GM12878 (cell line): Measurements from ENCODE around the gene ALG6. TPM values are rescaled to one million over a fixed set of nuclear protein-coding genes. Genes with fewer than 3 reads are reported as not detected.
"Not testable (repeated sequence)": the region's sequence is repeated elsewhere in the genome, so short reads cannot be mapped to it uniquely, and the experiment has no call there.

Experiments
- ATAC-seq: fragments of 200-7000 bp; cut with Tn5 transposase; 3 replicates; pipeline ENCODE4 v1.9.1; 2020; ENCODE audit warnings: mild to moderate bottlenecking, moderate library complexity
- BruUV-seq: library from RNA; stranded (reverse); fragments of 400-500 nt; replicated peaks from 2 replicates; lab custom pipeline; 2021; lab: Mats Ljungman, UMichigan
- CTCF ChIA-PET: fragments of 300-600 bp; sonication (Branson Sonifier 250); formaldehyde crosslinking; extraction: SDS; loops from one replicate; lab custom pipeline; 2021; ENCODE audit warnings: inconsistent platforms; lab: Yijun Ruan, JAX
- POLR2A ChIA-PET: fragments of 350-600 bp; formaldehyde crosslinking; extraction: SDS; loops from one replicate; lab custom pipeline; 2021; ENCODE audit warnings: inconsistent platforms; lab: Charles Lee
- RAD21 ChIA-PET: fragments of 300-600 bp; sonication (Branson Sonifier 250); formaldehyde crosslinking; loops from one replicate; lab custom pipeline; 2023; ENCODE audit warnings: antibody characterized with exemption; ENCODE audit not compliant: unreplicated experiment; lab: Charles Lee
- SMC1A ChIA-PET: fragments of 300-600 bp; sonication (Branson Sonifier 250); formaldehyde crosslinking; loops from one replicate; lab custom pipeline; 2023; ENCODE audit not compliant: unreplicated experiment, uncharacterized antibody; lab: Charles Lee
- DNase-seq: peaks from one replicate; pipeline ENCODE4 v3.0.0-alpha.2; 2011; ENCODE audit warnings: low read depth, low spot score
- FAIRE-seq: peaks from 3 replicates; lab custom pipeline; 2011; peaks lifted over from hg19 to GRCh38; lab: Jason Lieb, UNC
- H2AFZ ChIP-seq: 2 replicates; pipeline ENCODE4 v1.6.0; 2011; ENCODE audit warnings: low read depth, low read length, control low read depth; ENCODE audit not compliant: control insufficient read depth
- H3K27ac ChIP-seq: 2 replicates; pipeline ENCODE4 v1.5.1; 2011; ENCODE audit warnings: control low read depth; ENCODE audit not compliant: control insufficient read depth, insufficient read depth
- H3K27me3 ChIP-seq, 2 experiments: replicated peaks in 1 of 2; 2 replicates each; pipeline versions ENCODE4 v1.6.0 to v1.6.1; 2011; ENCODE audit warnings: low read length in 1 of 2; ENCODE audit not compliant: control insufficient read depth in 2 of 2, insufficient read depth in 2 of 2
- H3K36me3 ChIP-seq, 2 experiments: 2 replicates each; pipeline ENCODE4 v1.5.1; 2011; ENCODE audit warnings: low read length in 1 of 2; ENCODE audit not compliant: control insufficient read depth in 2 of 2, insufficient read depth in 2 of 2
- H3K4me1 ChIP-seq: 2 replicates; pipeline ENCODE4 v1.6.1; 2011; ENCODE audit warnings: mild to moderate bottlenecking, low read length, moderate library complexity, mixed read lengths; ENCODE audit not compliant: control insufficient read depth, insufficient read depth
- H3K4me2 ChIP-seq: 2 replicates; pipeline ENCODE4 v1.6.0; 2011; ENCODE audit warnings: control low read depth; ENCODE audit not compliant: control insufficient read depth, insufficient read depth
- H3K4me3 ChIP-seq: fragments of 200-600 bp; sonication (generic); 2 replicates; pipeline ENCODE4 v1.5.1; 2016
- H3K79me2 ChIP-seq: 2 replicates; pipeline ENCODE4 v1.6.0; 2011; ENCODE audit warnings: low read length; ENCODE audit not compliant: control insufficient read depth, insufficient read depth
- H3K9ac ChIP-seq: 2 replicates; pipeline ENCODE4 v1.8.0; 2011; ENCODE audit warnings: low read length, control low read depth, mixed read lengths; ENCODE audit not compliant: control insufficient read depth, insufficient read depth
- H3K9me3 ChIP-seq: replicated peaks from 3 replicates; pipeline ENCODE4 v1.5.1; 2011; ENCODE audit warnings: mild to moderate bottlenecking, low read length; ENCODE audit not compliant: control insufficient read depth, insufficient read depth
- H4K20me1 ChIP-seq: 2 replicates; pipeline ENCODE4 v1.6.0; 2011; ENCODE audit not compliant: control insufficient read depth, insufficient read depth
- BCL11A ChIP-seq: IDR thresholded peaks from 2 replicates; pipeline ENCODE4 v1.6.1; 2011; ENCODE audit warnings: low read depth, low read length
- BHLHE40 ChIP-seq, 2 experiments: fragments of 450-650 bp in 1 of 2; IDR thresholded peaks; 2 replicates each; pipeline ENCODE4 v1.6.1; 2011 to 2017; ENCODE audit warnings: low read depth in 2 of 2, borderline replicate concordance in 1 of 2, improper control_type of control experiment in 1 of 2, low read length in 1 of 2, mild to moderate bottlenecking in 1 of 2
- CREM ChIP-seq: IDR thresholded peaks from 2 replicates; pipeline ENCODE4 v1.6.1; 2014; ENCODE audit warnings: antibody characterized with exemption, low read depth
- ELK1 ChIP-seq: IDR thresholded peaks from 2 replicates; pipeline ENCODE4 v1.6.1; 2012; ENCODE audit warnings: low read depth, low read length, improper control_type of control experiment
- HDGF ChIP-seq: fragments of 450-650 bp; IDR thresholded peaks from 2 replicates; pipeline ENCODE4 v1.6.1; 2016; ENCODE audit warnings: antibody characterized with exemption
- IKZF1 ChIP-seq: fragments of 450-650 bp; conservative IDR thresholded peaks from 2 replicates; pipeline ENCODE4 v1.6.1; 2017; ENCODE audit warnings: antibody characterized with exemption, mild to moderate bottlenecking
- MEF2B ChIP-seq: fragments of 450-650 bp; IDR thresholded peaks from 2 replicates; pipeline ENCODE4 v1.6.1; 2018; ENCODE audit warnings: mild to moderate bottlenecking, moderate library complexity; ENCODE audit not compliant: partially characterized antibody, poor library complexity, severe bottlenecking
- MYB ChIP-seq: fragments of 150-350 bp; IDR thresholded peaks from 2 replicates; pipeline ENCODE4 v1.6.1; 2014; ENCODE audit warnings: mild to moderate bottlenecking, low read depth, low read length, borderline replicate concordance
- NFYB ChIP-seq: IDR thresholded peaks from 2 replicates; pipeline ENCODE4 v1.6.1; 2011; ENCODE audit warnings: low read depth, mild to moderate bottlenecking, low read length, improper control_type of control experiment, moderate library complexity; ENCODE audit not compliant: insufficient read depth
- RAD21 ChIP-seq: IDR thresholded peaks from 2 replicates; pipeline ENCODE4 v1.6.1; 2011; ENCODE audit warnings: mild to moderate bottlenecking, low read depth, low read length, moderate library complexity; ENCODE audit not compliant: insufficient read depth
- SIN3A ChIP-seq: IDR thresholded peaks from 2 replicates; pipeline ENCODE4 v1.6.1; 2012; ENCODE audit warnings: low read depth, low read length, improper control_type of control experiment
- SPI1 ChIP-seq: IDR thresholded peaks from 2 replicates; pipeline ENCODE4 v1.6.1; 2011; ENCODE audit warnings: low read depth, mild to moderate bottlenecking, low read length, moderate library complexity, borderline replicate concordance; ENCODE audit not compliant: insufficient read depth
- SUPT20H ChIP-seq: IDR thresholded peaks from 2 replicates; pipeline ENCODE4 v1.6.1; 2011; ENCODE audit warnings: low read depth, mild to moderate bottlenecking, low read length, moderate library complexity, borderline replicate concordance; ENCODE audit not compliant: control insufficient read depth
- TAF1 ChIP-seq: IDR thresholded peaks from 2 replicates; pipeline ENCODE4 v1.6.1; 2011; ENCODE audit warnings: mild to moderate bottlenecking, low read depth, low read length, borderline replicate concordance
- USF2 ChIP-seq: IDR thresholded peaks from 2 replicates; pipeline ENCODE4 v1.6.1; 2011; ENCODE audit warnings: low read depth, low read length, improper control_type of control experiment, borderline replicate concordance
- WGBS: methylation state at CpG from one replicate; pipeline ENCODE4 v1.1.6; 2016; ENCODE audit warnings: low lambda C conversion rate; ENCODE audit not compliant: insufficient replicate concordance, insufficient coverage; ENCODE audit errors: missing lambda C conversion rate; 5-methylcytosine and 5-hydroxymethylcytosine counted together
- in situ Hi-C: fragments of 300-500 bp; cut with MboI; formaldehyde crosslinking; loops from 9 replicates; pipeline ENCODE4 v1.14.3; 2018; ENCODE audit warnings: mixed read lengths
- intact Hi-C: fragments of 100-400 bp; cut with micrococcal nuclease; formaldehyde crosslinking; loops from one replicate; pipeline ENCODE4 v1.14.2; 2022; ENCODE audit not compliant: unreplicated experiment
- polyA plus RNA-seq, 11 experiments: library from polyadenylated mRNA; depleted of rRNA in 4 of 11; unstranded in 6 of 11; stranded (reverse) in 5 of 11; fragments of >200 nt; fragmentation: Nextera tagmentation in 4 of 11; fragmentation: Illumina TruSeq in 1 of 11; extraction: Ambion mirVana in 4 of 11; extraction: Trizol in 1 of 11; gene quantifications; 1 replicate in 1 of 11; 2 replicates in 10 of 11; pipeline versions ENCODE4 v1.2.1 to v1.2.3, GENCODE V29; 2011 to 2016; ENCODE audit warnings: inconsistent platforms in 2 of 11, missing spikeins in 2 of 11, low read depth in 1 of 11
- total RNA-seq, 4 experiments: library from RNA; depleted of rRNA in 3 of 4; stranded (reverse); fragments of >200 nt in 3 of 4; fragmentation: Illumina TruSeq in 1 of 4; extraction: Trizol in 1 of 4; gene quantifications; 2 replicates each; pipeline versions ENCODE4 v1.2.1 to v1.2.3, GENCODE V29; 2013 to 2021

The ALG6 gene
- total and polyA plus RNA-seq, 10 of the 15 experiments (the other 5 are each of a cell fraction or from before 2014, with no cell fraction given): 13.8 to 28.5 (median 17.1) TPM

DNA sequence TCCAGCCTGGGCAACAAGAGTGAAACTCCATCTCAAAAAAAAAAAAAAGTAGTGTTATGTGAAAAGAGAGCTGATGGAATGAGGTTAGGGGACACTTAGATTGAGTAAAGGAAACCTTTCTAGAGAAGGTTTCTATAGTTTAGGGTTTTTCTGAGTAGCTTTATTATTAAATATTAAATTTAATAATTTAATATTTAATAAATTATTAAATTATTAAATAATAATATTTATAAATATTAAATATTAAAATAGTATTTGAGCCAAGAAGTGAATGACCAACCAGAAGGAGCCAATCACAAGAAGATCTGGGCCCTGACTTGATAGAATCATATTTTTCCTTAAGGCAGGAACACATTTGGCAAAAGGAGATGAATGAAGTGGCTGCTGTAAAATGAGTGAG, 50.7 kb downstream of the ALG6 start (continued):
- TF ChIP-seq SPI1 (no peak), MEF2B (no peak), MYB (no peak)

DNA sequence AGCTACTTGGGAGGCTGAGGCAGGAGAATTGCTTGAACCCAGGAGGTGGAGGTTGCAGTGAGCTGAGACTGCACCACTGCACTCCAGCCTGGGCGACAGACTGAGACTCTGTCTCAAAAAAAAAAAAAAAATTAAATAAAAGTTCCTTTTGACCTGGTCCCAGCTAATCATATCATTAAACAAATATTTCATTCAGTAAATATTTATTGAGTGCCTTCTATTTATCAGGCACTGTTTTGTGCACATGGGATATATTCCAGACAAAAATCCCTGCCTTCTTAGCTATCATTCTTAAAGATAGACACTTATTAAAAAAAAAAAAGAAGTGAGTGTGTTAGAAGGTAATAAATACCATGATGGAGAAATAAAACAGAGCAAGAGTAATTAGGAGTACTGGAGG, 53.3 kb downstream of the ALG6 start:
- H3K27ac ChIP-seq, H3K27me3 ChIP-seq, DNase-seq, H4K20me1 ChIP-seq, ATAC-seq, BruUV-seq, intact Hi-C loops, FAIRE-seq, H3K36me3 ChIP-seq, H3K4me3 ChIP-seq, H3K9me3 ChIP-seq, RAD21 ChIA-PET, in situ Hi-C loops, POLR2A ChIA-PET, H3K9ac ChIP-seq, H3K4me1 ChIP-seq, H2AFZ ChIP-seq, H3K79me2 ChIP-seq, H3K4me2 ChIP-seq: not testable (repeated sequence)
- ChIA-PET CTCF (interaction anchor here (0.6 kb wide), 1 partner anchor 571 kb away, joined by 3 read pairs; no protein-coding TSS in a partner anchor), SMC1A (interaction anchor here (1.0 kb wide), 1 partner anchor 20 kb away, joined by 3 read pairs; no protein-coding TSS in a partner anchor)
- 83% methylated on average over 1 of the region's 1 CpG for WGBS

DNA sequence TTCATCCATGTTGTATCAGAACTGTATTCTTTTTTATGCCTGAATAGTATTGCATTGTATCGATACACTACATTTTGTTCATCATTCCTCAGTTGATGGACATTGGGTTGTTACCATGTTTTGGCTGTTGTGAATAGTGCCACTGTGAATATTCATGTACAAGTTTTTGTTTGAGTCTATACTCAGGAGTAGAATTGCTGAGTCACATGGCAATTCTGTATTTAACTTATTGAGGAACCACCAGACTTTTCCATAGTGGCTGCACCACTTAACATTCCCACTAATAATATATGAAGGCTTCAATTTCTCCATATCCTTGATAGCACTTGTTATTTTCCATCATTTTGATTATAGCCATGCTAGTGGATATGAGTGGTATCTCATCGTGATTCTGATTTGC, 56.2 kb downstream of the ALG6 start:
- intact Hi-C loops: no loop called here
- no peak for FAIRE-seq
- in situ Hi-C loops: no loop called here
- SMC1A ChIA-PET: no interaction called here
- no TSS peak for BruUV-seq
- H3K9me3 ChIP-seq: no peaks in the 10 kb centered on the region
- H4K20me1 ChIP-seq: no peaks in the 10 kb centered on the region
- H3K36me3 ChIP-seq: no peaks in the 10 kb centered on the region
- ATAC-seq: no peak
- RAD21 ChIA-PET: no interaction called here
- no peaks in the 10 kb centered on the region for H3K79me2 ChIP-seq
- no peak for TF ChIP-seq BHLHE40 (IDR thresholded peaks at IDR 0.05; ENCODE audit: borderline replicate concordance in 1 of 2, low read depth in 2 of 2, low read length in 1 of 2)
- TF ChIP-seq IKZF1: no peak
- TF ChIP-seq USF2: no peak
- no peak for TF ChIP-seq ELK1
- TF ChIP-seq HDGF: no peak
- no peak for TF ChIP-seq TAF1
- TF ChIP-seq CREM: no peak
- no peak for TF ChIP-seq NFYB
- TF ChIP-seq RAD21: no peak
- no peak for TF ChIP-seq SIN3A
- TF ChIP-seq SUPT20H: no peak
- TF ChIP-seq BCL11A: no peak
- no peaks in the 10 kb centered on the region for H3K27me3 ChIP-seq
- no peaks in the 10 kb centered on the region for H3K4me1 ChIP-seq
- CTCF ChIA-PET: no interaction called here
- H3K4me2 ChIP-seq: no peak overlapping the region
- H2AFZ ChIP-seq: no peak overlapping the region
- 92% methylated on average over 2 of the region's 2 CpGs for WGBS
- POLR2A ChIA-PET: no interaction called here
- H3K9ac ChIP-seq: no peak overlapping the region
- H3K27ac ChIP-seq: no peak overlapping the region
- no peak overlapping the region for H3K4me3 ChIP-seq
- DNase-seq: no peak
